Activated CD8-positive, alpha-beta memory T cell treated with anti-CD3 and anti-CD28 coated beads, Interleukin-2, amount 50 U/mL, for 24 hours (primary cell): ENCODE measurements around the gene PTK6.

Source experiments
- DNase-seq: peaks from one replicate; pipeline ENCODE4 v3.0.0-alpha.2; 2020; ENCODE audit errors: extremely low read depth

Gene PTK6

DNA sequence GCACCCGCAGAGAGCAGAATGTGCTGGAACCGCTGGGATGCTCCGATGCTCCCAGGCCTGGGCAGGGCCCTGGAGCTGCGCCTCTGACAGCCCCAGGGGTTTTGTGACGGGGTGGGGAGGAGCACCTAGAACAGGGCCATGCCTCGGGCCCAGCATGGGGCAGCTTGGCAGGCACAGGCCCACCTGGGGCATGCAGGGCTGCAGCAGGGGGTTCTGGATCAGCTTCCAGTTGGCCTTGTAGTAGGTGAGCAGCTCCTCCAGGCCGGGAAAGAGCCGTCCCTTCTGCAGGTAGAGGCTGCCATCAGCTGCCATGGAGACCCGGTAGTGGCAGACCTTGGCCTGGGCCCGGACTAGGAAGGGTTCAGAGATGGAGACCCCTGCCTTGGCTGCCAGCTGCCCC lies 6.0 kb upstream of the PTK6 start:
- no peak for DNase-seq

DNA sequence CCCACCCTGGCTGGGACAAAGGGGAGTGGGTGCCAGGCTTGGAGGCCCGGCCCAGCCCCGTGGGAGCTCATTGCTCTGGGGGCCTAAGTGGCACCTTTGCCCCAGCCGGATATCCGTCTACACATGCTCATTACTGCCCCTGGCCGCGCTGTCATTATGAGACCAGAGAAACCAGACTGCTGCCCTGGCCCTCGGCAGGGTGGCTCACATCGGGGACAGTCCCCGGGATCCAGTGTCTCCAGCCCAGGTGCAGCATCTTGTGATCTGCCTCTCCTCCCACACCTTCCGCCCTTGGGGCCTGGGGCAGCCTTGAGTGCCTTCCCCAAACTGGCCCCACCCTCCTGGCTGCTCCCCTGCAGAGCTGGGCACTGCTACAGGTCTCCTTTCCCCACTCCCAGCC lies 5.5 kb upstream of the PTK6 start:
- DNase-seq, result no peak

DNA sequence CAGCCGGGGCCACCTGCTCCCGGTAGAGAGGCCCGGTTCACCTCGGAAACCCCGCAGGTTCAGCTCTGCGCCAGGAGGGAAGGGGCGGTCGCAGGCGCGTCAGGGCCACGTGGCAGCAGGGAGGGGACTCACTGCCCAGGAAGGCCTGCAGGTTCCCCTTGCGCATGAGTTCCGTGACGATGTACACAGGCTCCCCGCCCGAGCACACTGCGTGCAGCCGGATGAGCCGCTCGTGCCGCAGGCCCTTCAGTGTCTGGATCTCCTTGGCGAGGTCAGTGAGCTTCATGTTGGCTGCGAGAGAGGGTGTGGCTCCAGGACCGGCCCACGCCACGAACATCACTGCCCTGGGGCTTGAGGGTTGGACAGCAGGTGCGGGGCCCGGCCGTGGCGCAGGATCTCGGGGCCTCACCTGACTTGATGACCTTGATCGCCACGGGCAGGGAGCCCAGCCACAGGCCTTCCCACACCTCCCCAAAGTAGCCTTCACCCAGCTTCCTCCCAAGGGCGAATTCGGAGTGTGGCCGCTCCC lies 4.9 kb upstream of the PTK6 start:
- DNase-seq, result no peak

DNA sequence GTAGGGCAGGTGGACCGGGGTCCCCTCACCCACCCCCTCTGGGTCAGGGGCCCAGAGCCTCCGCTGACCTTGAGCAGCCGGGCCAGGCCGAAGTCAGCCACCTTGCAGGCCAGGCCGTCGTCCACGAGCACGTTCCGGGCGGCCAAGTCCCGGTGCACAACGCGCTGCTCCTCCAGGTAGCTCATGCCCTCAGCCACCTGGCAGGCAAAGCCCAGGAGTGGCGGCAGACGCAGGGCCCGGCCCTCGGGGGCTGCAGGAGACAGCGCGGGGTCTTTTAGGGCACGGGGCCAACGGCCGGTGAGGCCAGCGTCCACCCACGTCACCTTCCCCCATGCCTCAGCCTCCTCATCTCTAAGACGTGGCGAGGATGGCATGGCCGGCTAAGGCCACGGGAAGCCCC lies 4.2 kb upstream of the PTK6 start:
- DNase-seq, result no peak

DNA sequence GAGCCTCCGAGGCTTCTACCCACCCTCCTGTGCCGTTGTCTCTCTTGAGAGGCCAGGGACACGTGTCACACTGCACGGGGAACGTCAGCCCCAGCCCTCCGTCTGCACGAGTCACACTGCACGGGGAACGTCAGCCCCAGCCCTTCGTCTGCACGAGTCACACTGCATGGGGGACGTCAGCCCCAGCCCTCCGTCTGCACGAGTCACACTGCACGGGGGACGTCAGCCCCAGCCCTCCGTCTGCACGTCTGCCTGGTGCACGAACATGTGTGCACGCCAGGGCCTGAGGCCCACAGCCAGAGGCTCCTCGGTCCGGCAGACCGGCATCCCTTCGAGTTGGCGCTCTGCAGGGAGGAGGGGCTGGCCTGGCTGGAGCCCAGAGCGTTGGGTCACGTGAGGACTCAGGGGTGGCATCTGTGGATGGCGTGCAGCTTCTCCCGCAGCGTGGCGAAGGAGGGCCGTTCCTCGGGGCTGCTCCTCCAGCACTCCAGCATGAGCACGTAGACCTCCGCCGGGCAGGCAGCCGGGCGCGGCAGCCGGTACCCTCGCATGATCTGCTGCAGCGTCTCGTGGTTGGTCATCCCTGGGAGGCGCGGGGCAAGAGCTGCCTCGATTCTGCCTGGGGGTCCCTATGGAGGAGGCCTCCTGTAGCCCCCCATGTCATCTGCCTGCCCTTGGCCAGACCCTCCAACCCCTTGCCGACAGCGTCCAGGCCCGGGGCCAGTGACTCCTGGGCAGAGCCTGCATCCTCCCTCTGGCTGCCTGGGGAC lies 3.4 kb upstream of the PTK6 start:
- no peak for DNase-seq

DNA sequence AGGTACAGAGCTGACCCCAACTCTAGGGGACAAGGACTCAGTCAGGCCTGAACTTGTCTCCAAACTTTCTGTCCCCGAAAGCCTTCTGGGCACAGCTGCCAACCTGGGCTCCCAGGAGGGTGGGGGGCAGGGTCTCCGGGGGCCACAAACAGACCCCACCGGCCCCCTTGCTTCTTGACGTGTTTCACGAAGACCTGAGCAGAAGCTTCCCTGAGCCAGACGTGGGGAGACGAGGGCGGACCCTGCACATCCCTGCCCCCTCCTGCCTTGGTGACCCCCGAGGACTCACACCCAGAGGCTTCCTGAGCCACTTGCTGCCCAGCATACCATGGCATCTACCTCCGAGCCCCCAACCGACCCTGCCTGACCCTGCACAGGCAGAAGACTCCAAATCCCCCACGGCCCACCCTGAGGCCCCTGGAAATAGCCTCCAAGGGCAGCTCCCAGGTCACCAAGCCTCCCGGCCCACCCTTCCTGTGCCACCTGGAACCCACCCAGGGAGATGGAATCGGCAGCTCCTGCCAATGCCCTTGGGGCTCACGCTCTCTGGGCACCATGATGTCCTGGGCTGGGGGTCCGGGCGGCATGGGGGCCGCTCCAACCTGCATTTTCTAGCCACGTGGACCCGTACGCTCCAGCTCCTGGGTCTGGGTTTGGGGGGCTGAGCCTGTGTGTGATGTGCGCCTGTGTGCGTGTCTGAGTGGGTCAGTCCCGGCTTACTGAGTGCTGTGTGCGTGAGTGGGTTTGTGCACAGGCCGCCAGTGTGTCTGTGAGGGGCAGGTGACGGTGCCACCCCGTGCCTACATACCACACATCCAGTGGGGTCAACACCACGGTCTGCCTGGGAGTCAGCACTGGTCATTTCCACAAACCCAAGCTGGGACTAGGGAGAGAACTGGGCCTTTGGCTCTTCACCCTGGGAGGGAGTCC lies 2.5 kb upstream of the PTK6 start:
- no peak for DNase-seq

DNA sequence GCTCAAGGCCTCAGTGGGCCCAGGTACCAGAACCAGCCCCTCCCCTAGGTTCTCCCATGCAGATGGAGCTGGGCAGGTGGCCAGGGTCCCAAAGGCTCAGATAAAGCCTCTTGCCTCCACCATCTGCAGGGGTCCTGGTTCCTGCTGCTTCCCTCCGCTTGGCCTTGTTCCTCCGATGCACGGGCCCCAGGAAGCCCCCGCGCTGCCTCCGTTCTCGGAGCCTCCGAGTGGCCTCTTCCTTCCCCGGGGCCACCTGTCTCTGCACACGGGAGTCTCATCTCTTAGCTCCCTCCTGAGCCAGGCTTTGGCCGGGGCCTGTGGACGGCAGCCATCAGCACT lies 1.9 kb upstream of the PTK6 start:
- no peak for DNase-seq

DNA sequence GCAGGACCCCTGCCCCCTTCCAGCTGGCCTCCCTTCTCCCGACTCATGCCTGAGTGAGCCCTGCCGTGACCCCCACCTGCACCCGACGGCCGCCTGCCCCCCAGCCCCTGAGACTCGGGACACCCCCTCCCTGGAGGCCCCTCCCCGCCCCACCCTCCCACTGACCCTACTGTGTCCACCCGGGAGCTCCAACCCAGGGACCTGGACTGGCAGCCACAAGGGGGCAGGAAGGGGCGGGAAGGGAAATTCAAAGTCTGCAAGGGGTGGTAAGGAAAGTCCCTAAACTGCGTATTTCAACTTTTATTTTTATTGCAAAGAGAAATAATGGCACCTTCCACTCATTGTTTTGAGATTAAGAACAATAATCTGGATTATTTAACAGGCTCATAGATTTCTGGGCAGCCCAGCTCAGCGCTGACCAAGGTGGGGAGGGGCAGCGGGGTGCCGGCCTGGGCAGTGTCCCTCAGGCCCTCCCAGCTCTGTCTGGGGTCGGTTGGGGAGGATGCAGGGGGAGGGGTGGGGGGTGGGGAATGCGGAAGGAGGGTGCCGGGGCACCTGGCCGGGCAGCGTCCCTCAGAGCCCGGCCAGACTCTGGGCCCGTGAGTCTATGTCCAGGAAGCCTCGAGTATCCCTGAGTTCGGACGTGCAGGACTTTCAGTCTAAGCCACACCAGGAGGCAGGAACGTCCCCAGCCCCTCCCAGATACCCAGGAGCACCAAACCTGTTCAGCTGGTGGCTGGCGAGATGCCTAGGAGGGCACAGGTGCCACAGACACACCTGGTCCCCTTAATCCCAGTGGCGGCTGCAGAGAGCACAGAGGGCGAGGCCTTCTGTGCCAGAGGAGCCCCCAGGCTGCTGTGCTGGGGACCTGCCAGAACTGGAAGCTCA lies 1.3 kb upstream of the PTK6 start:
- no peak for DNase-seq

DNA sequence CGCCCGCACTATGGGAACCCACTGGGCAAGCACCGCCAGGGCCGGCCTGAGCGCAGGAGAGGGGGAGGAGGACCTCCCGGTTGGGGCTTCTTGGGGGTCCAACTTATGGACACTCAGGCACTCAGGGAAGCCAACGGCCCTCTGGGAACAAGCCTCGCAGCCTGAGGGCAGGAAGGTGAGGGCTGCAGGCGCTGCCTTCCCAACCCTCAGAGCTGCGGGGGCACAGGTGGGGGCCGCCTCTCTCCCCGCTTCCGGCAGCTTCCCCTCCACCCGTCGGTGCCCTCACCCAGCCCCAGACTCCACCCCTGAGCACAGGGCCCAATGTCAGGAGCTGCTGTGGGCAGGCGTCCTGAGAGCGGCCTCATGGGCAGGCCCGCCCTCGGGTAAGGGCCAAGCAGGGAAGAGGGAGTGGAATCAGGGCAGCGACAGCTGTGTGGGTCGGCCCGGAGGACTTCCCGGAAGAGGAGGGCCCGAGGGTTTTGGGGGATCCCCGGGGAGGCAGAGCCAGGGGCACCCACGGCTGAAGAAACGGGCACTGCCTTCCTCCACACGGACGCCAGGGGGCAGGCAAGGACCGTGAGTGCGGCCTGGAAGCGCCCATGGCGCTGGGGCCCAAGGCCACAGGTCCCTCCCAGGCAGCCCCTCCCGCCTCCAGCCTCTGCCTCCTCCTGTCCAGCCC lies 488 bp upstream of the PTK6 start:
- peak; percentile 89 for DNase-seq

DNA sequence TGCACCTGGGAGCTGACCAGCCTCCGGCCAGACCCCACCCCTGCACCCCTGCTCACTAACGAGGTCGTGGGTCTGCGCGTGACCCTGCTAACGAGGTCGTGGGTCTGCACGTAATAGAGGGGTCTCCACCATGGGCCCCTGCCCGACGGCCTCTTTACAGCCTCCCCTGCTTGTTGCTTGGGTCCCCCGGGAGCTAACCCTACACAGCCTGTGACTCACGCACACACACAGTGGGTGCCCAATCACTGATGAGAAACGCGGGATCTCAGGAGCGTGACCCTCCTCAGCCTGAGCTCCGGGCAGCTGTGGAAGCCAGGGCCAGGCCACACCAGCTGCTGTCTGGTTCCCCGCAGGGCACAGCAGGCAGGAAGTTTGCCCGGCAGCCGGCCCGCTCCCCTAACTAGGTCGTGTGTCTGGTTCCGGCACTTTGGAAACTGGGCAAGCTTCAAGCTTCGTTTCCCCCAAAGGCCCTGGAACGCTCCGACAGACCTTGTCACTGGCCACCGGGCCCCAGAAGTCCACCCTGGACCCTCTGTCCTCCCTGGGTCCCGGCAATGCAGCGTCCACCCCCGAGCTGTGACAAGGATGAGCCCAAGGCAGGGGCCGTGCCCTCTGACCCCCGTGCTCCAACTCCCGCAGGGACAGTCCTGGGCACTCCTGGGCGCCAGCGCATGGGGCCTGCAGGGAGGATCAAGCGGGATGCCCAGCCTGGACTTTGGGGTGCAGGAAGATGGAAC lies 767 bp downstream of the PTK6 start:
- DNase-seq, result no peak

DNA sequence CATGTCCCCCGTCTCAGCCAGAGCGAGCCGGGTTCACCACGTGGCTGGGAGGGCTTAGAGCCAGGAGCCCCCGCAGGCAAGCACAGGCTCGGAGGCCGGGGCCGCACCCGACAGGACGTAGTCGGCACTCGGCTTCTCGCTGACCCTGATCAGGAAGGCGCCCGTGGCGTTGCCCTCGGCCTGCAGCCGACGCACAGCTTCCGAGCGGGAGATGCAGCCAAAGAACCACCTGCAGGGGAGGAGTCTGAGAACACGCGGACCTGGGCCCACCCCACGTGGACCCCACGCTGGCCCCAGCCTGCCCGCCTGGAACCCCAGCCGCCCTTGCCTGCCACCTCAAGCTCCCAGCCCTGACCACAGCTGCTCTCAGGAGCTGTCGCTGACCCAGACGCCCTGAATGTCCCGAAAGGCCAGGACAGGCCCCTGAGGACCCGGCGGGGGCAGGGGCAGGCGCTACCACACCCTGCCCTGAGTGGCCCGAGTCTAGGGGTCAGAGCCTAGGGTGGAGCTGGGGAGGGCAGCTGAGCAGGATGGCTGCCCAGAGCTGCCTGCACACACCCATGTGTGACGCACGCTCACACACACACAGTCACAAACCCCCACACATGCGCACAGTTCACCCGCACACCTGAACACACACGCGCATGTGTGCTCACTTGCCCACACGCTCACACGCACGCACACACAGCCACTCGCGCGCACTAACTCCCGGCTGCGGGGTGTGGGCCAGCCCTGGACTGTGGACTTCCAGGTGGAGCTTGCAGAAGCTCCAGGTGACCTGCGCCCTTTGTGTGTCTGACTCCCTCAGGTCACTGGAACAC lies 2.1 kb downstream of the PTK6 start:
- DNase-seq, result no peak

DNA sequence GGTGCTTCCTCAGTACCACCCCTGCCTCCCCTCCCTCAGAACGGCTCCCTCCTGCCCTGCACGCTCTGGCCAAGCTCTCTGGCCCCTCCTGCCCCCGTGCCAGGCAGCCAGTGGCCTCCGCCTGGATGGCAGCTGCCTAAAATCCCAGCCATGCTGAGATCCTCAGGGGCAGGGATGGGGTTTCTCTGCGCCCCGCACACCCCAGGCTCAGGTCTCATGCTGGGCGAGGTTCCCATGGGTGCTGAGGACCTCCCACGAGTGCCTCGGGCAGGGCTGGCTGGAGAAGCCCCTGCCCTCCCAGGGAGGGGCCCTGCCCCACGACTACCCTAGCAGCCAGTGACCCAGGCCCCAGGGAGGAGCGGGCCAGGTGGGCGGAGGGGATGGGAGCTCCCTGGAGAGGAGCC lies 2.7 kb downstream of the PTK6 start:
- no peak for DNase-seq

DNA sequence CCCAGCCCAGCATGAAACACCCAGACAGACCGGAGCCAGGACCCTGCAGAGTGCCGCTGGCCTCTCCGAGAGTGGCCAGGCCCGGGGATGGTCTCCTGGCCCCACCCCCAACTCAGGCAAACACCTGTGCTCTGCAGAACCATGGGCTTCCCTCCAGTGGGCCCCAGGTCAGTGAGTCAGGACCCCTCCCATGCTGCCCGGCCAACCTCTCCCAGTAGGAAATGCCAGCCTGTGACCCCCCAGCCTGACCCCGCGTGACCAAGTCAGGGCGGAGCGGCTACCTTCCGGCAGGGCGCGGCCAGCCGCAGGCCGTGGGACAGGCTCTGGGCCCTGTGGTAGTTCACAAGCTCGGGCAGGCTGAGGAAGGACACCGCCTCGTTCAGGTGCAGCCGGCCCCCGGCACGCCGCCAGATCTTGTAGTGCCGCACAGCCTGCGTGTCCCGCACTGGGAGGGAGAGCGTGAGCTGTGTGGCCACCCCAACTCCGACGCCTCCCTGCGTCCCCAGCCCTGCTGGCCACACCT lies 3.2 kb downstream of the PTK6 start:
- no peak for DNase-seq

DNA sequence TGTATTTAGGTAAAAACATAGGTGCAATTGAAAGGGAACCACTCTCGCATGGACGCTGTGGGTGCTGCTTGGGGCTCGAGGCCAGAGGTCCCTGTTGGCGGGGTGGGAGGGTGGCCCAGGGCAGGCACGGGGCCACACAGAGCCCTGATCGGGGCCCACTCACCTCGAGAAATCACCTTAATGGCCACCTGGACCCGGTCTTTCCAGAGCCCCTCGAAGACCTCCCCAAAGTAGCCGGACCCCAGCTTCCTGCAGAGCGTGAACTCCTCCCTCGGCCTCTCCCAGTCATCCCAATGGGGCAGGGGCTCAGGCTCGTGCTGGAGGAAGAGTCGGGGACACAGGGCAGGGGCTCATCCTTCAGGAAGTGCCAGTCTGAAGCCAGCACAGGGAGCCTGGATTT lies 3.8 kb downstream of the PTK6 start:
- DNase-seq, result no peak

DNA sequence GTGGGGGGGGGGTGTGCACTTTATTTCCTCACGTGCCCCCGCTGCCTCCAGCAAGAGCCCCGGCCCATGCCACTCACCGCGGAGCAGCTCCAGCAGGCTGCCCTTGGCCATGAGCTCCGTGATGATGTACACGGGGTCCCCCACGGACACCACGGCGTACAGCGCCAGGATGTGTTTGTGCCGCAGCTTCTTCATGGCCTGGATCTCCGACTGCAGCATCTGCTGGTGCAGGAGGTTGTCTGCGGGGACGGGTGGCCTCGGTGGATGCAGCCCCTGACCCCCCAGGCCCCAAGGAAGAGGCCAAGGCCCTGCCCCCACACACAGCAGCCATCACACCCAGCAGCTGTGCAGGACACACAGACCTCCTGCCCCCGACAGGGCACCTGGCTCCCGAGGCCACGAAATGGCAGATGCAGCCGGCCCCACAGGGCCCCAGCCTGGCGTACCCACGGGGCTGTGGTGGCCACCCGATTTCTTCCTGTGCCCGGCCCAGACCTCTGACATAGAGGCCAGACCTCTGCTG lies 4.7 kb downstream of the PTK6 start:
- DNase-seq, result no peak

DNA sequence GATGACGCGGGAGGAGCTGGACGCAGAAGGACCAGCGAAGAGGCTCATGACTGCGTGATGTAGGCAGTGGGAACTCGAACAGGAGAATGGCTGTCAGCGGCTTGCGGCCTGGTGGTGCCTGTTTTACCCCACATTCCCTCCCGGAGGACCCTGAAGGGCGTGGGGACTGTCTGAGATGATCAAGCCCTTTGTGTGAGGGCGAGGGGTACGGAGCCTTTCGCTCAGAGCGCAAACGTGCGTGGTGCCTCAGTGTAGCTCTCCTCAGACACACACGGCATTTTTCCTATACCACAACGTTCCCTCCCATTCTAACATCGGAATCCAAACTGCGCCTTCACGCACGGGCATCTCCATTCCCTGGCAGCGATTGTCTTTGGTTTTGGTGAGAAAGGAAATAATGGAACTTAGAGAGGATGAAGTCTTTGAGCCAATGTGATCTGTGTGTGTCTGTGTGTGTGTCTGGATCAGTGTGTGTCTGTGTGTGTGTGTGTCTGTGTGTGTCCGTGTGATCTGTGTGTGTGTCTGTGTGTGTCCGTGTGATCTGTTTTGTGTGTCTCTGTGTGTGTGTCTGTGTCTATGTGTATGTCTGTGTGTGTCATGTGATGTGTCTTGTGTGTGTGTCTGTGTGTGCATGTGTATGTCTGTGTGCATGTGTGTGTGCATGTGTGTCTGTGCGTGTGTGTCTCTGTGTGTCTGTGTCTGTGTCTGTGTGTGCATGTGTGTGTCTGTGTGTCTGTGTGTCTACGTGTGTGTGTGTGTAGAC lies 5.3 kb downstream of the PTK6 start:
- no peak for DNase-seq

DNA sequence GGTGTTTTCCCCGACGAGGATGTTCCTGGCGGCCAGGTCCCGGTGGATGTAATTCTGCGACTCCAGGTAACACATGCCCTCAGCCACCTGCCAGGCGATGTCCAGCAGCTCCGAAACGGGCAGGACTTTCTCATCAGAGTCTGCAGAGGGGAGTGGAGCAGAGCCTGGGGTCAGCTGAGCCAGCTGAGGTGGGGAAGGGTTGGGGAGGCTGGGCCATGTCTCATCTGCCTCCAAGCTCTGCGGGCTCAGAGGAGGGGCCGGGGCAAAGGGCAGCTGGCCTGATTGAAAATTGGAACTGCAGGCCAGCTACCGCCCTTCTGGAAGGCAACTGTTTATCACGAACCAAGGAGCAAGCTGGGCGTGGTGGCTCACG lies 6.4 kb downstream of the PTK6 start:
- DNase-seq, result no peak
